DOHH2 (cell line): ENCODE measurements around the gene KIZ.

ENCODE experiments used
- H3F3A ChIP-seq: fragments of 200-600 bp; sonication (generic), shearing (Covaris generic); 2 replicates; pipeline ENCODE4 v1.6.0; 2016; ENCODE audit warnings: antibody characterized with exemption, mild to moderate bottlenecking; ENCODE audit not compliant: control insufficient read depth, insufficient read depth
- H3K27ac ChIP-seq: fragments of 200-600 bp; sonication (generic); 2 replicates; pipeline ENCODE4 v1.5.1; 2014; ENCODE audit warnings: low read depth, mild to moderate bottlenecking, low read length, moderate library complexity
- H3K27me3 ChIP-seq: fragments of 200-600 bp; sonication (generic); 2 replicates; pipeline ENCODE4 v1.6.1; 2014; ENCODE audit warnings: mild to moderate bottlenecking, low read length, mixed read lengths; ENCODE audit not compliant: control insufficient read depth
- H3K36me3 ChIP-seq: fragments of 200-600 bp; sonication (generic); 2 replicates; pipeline ENCODE4 v1.6.1; 2014; ENCODE audit warnings: mild to moderate bottlenecking, low read length, moderate library complexity, mixed read lengths; ENCODE audit not compliant: control insufficient read depth
- H3K4me1 ChIP-seq: fragments of 200-600 bp; sonication (generic); 2 replicates; pipeline ENCODE4 v1.6.1; 2014; ENCODE audit warnings: mild to moderate bottlenecking, low read length, mixed read lengths; ENCODE audit not compliant: control insufficient read depth
- H3K4me2 ChIP-seq: fragments of 200-600 bp; sonication (generic); 2 replicates; pipeline ENCODE4 v1.6.0; 2014; ENCODE audit warnings: mild to moderate bottlenecking, low read length, moderate library complexity
- H3K4me3 ChIP-seq: fragments of 200-600 bp; sonication (generic); 2 replicates; pipeline ENCODE4 v1.5.1; 2014; ENCODE audit warnings: mild to moderate bottlenecking, low read length, mixed read lengths
- H3K79me2 ChIP-seq: fragments of 200-600 bp; sonication (generic); 2 replicates; pipeline ENCODE4 v1.6.1; 2014; ENCODE audit warnings: mild to moderate bottlenecking, low read length, mixed read lengths; ENCODE audit not compliant: control insufficient read depth
- H3K9me2 ChIP-seq: fragments of 200-600 bp; sonication (generic); replicated peaks from 2 replicates; pipeline ENCODE4 v1.6.1; 2014; ENCODE audit warnings: mild to moderate bottlenecking, low read length, mixed read lengths; ENCODE audit not compliant: control insufficient read depth
- H3K9me3 ChIP-seq: fragments of 200-600 bp; sonication (generic); 2 replicates; pipeline ENCODE4 v1.6.1; 2014; ENCODE audit warnings: antibody characterized with exemption, low read length, mixed read lengths; ENCODE audit not compliant: control insufficient read depth, insufficient read depth
- H4K20me1 ChIP-seq: fragments of 200-600 bp; sonication (generic); 2 replicates; pipeline ENCODE4 v1.6.0; 2014; ENCODE audit warnings: low read depth, mild to moderate bottlenecking, antibody characterized with exemption, low read length, moderate library complexity; ENCODE audit not compliant: control insufficient read depth, insufficient read depth
- EZH2phosphoT487 ChIP-seq: fragments of 200-600 bp; sonication (generic); IDR thresholded peaks from 2 replicates; pipeline ENCODE4 v1.6.1; 2017; ENCODE audit warnings: borderline replicate concordance, mild to moderate bottlenecking, antibody characterized with exemption, low read length, moderate library complexity, mixed read lengths
- TF ChIP-seq, protein P1 (sequence below): fragments of 200-600 bp; sonication (generic); IDR thresholded peaks from one replicate; pipeline ENCODE4 v1.5.1; 2014; ENCODE audit warnings: antibody characterized with exemption, mild to moderate bottlenecking, low read depth, low read length; ENCODE audit not compliant: poor library complexity, severe bottlenecking

Gene KIZ

DNA sequence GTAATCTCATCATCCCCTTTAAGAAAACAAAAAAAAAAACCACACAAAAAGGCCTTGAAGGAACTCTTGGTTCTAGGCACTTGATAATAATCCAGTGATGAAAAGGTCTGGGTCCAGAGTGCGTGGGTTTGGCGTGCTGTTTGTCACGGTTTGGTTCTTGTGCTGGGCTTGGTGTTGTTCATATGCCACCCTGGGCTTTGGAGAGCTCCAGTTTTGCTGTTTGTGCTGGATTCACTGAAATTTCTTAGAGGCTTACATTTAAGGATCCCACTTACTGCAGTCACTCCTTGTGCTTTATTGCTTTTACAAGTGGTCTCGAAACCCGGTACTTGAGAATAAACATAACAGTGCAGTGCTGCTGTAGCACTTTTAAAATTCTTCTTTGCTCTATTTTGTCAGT lies 108.4 kb downstream of the KIZ start:
- Histone ChIP-seq H3K27me3 (no peaks in the 10 kb centered on the region), H4K20me1 (no peaks in the 10 kb centered on the region), H3K9me3 (no peaks in the 10 kb centered on the region), H3K27ac (no peak overlapping the region), H3K4me1 (no peaks in the 10 kb centered on the region), H3K4me3 (no peak overlapping the region), H3K9me2 (no peaks in the 10 kb centered on the region), H3K4me2 (no peak overlapping the region), H3K36me3 (no peaks in the 10 kb centered on the region), H3K79me2 (no peaks in the 10 kb centered on the region), H3F3A (no peaks in the 10 kb centered on the region)
- TF ChIP-seq EZH2phosphoT487, result no peak
- TF ChIP-seq, protein P1, sequence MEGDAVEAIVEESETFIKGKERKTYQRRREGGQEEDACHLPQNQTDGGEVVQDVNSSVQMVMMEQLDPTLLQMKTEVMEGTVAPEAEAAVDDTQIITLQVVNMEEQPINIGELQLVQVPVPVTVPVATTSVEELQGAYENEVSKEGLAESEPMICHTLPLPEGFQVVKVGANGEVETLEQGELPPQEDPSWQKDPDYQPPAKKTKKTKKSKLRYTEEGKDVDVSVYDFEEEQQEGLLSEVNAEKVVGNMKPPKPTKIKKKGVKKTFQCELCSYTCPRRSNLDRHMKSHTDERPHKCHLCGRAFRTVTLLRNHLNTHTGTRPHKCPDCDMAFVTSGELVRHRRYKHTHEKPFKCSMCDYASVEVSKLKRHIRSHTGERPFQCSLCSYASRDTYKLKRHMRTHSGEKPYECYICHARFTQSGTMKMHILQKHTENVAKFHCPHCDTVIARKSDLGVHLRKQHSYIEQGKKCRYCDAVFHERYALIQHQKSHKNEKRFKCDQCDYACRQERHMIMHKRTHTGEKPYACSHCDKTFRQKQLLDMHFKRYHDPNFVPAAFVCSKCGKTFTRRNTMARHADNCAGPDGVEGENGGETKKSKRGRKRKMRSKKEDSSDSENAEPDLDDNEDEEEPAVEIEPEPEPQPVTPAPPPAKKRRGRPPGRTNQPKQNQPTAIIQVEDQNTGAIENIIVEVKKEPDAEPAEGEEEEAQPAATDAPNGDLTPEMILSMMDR, result no peak

DNA sequence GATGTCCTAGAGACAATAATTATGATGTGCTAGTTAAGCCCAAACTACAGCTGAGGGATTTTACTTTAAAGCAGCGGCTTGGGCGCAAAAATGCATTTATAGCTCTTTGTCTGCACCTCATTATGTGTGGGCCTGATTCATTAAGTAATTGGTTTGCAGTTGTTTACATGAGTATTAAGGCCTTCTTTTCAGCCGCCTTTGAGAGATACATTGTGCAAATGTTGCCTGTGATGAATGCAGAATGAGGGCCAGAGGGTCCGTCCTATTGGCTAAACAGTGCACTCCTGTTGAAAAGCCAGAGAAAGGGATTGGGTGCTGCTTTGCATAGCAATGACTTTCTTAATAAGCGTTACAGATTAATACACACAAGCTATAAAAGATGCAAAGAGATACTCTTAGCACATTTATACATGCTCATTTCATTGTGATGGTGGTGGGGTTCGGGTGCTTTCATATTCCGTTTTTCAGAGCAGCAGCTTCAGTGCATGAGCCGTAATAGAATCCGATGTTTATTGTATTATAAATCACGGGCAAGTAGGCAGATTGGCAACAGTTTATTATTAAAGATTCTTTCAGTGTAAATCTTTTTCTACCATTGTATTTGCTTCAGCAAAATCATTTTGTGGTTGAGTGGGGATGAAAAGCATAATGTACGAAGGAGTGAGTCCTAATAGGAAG lies 109.1 kb downstream of the KIZ start:
- Histone ChIP-seq H4K20me1 (no peaks in the 10 kb centered on the region), H3K27me3 (no peaks in the 10 kb centered on the region), H3K4me1 (no peaks in the 10 kb centered on the region), H3F3A (no peaks in the 10 kb centered on the region), H3K27ac (no peak overlapping the region), H3K36me3 (no peaks in the 10 kb centered on the region), H3K9me2 (no peaks in the 10 kb centered on the region), H3K4me3 (no peak overlapping the region), H3K4me2 (no peak overlapping the region), H3K79me2 (no peaks in the 10 kb centered on the region), H3K9me3 (no peaks in the 10 kb centered on the region)
- TF ChIP-seq, protein P1, result no peak
- TF ChIP-seq EZH2phosphoT487, result no peak

DNA sequence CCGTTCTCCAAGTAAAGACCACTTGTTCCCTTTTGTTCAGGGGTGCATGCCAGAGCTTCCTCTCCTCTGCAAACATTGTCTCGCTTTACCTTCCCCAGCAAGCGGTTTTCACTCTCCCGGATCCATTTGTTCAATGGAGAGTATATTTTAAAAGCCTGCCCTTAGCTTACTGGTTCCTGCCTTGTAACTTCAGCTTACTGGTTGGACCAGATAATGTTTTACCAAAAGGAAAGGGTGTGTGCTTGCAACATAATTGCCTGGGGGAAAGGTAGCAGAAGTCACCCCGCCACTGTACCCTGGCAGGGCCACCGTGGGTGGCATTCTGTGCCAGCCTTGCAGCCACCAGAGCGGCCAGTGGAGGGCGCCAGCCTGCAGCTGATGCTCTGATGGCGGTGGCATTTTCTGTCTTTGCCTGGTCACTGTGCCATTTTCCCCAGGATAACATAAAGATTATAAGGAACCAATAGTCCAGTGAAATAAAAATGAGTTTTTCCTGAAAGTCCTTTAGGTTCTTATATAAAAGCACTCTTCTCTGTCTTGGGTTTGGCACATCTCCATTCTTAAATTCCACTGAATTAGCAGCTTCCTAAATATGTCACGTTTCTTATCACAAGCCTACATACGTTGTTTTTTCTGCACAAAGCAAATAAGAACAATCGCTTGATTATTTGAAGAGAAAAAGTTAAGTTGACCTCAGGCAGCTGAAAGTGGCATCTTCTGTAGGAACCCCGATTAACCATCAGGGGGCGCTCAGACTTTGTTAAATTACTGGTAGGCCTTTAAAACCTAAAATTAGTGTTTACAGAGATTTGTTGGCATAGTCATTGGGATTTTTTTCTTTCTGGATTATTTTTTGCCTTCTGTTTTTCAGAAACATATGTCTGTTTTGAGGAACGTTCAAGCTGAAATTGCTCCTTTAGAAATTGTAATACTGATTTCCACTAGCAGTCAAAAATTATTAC lies 109.9 kb downstream of the KIZ start:
- Histone ChIP-seq H4K20me1 (no peaks in the 10 kb centered on the region), H3K27me3 (no peaks in the 10 kb centered on the region), H3K4me3 (no peak overlapping the region), H3K27ac (no peak overlapping the region), H3K4me1 (no peaks in the 10 kb centered on the region), H3K36me3 (no peaks in the 10 kb centered on the region), H3K4me2 (peak overlapping the region; percentile 20), H3K79me2 (no peaks in the 10 kb centered on the region), H3K9me3 (no peaks in the 10 kb centered on the region), H3F3A (no peaks in the 10 kb centered on the region), H3K9me2 (no peaks in the 10 kb centered on the region)
- TF ChIP-seq, protein P1, result peak; percentile 95
- TF ChIP-seq EZH2phosphoT487, result no peak
